Stimulated activated CD8-positive, alpha-beta memory T cell treated with anti-CD3 and anti-CD28 coated beads, Interleukin-2, amount 100 ng/mL, for 48 hours (primary cell): Measurements from ENCODE around the gene DGCR2.
"Not testable (repeated sequence)": the region's sequence is repeated elsewhere in the genome, so short reads cannot be mapped to it uniquely, and the experiment has no call there.

Experiments
- DNase-seq, 2 donors: peaks; one replicate each; pipeline ENCODE4 v3.0.0-alpha.2; 2020; ENCODE audit warnings: low read depth in 2 of 2

Gene DGCR2

GRCh38 chr22:19084126-19084525 is 38.1 kb downstream of the DGCR2 start:
- not testable (repeated sequence) for DNase-seq

GRCh38 chr22:19082793-19083192 is 39.4 kb downstream of the DGCR2 start:
- DNase-seq: no peak

- no peak for DNase-seq
Observed at GRCh38 chr22:19082101-19082500, 40.1 kb downstream of the DGCR2 start.

GRCh38 chr22:19081351-19081750 is 40.9 kb downstream of the DGCR2 start:
- DNase-seq: no peak

GRCh38 chr22:19080853-19081252 is 41.4 kb downstream of the DGCR2 start:
- no peak for DNase-seq

GRCh38 chr22:19079691-19080090 is 42.5 kb downstream of the DGCR2 start:
- DNase-seq: no peak

GRCh38 chr22:19075404-19075803 is 46.8 kb downstream of the DGCR2 start:
- DNase-seq: no peak

GRCh38 chr22:19072853-19073252 is 49.4 kb downstream of the DGCR2 start:
- not testable (repeated sequence) for DNase-seq

- DNase-seq: no peak
Observed at GRCh38 chr22:19070397-19071169, 51.6 kb downstream of the DGCR2 start.

GRCh38 chr22:19069451-19069850 is 52.8 kb downstream of the DGCR2 start:
- DNase-seq: no peak

GRCh38 chr22:19068784-19069271 is 53.4 kb downstream of the DGCR2 start:
- no peak for DNase-seq

GRCh38 chr22:19067696-19068348 is 54.4 kb downstream of the DGCR2 start:
- no peak for DNase-seq

- no peak for DNase-seq
Observed at GRCh38 chr22:19066531-19067271, 55.5 kb downstream of the DGCR2 start.

- no peak for DNase-seq
Observed at GRCh38 chr22:19065929-19066328, 56.3 kb downstream of the DGCR2 start.

GRCh38 chr22:19065298-19065859 is 56.8 kb downstream of the DGCR2 start:
- no peak for DNase-seq

GRCh38 chr22:19064354-19065054 is 57.7 kb downstream of the DGCR2 start:
- no peak for DNase-seq

GRCh38 chr22:19063581-19064353 is 58.4 kb downstream of the DGCR2 start:
- DNase-seq: no peak

- DNase-seq: no peak
Observed at GRCh38 chr22:19062943-19063308, 59.3 kb downstream of the DGCR2 start.

GRCh38 chr22:19062139-19062942 is 59.9 kb downstream of the DGCR2 start:
- DNase-seq: no peak
